Right cardiac atrium (tissue), 5 donors: ENCODE data around the gene GPR152. TPM values are rescaled to one million over a fixed set of nuclear protein-coding genes. Genes with fewer than 3 reads are reported as not detected.

Experiments
- ATAC-seq, 2 donors: fragments of 200-7000 bp; cut with Tn5 transposase; one replicate each; pipeline versions ENCODE4 v1.8.0 to v1.9.1; 2020; ENCODE audit warnings: moderate library complexity in 2 of 2, mild to moderate bottlenecking in 1 of 2
- DNase-seq, 3 donors: peaks; one replicate each; pipeline ENCODE4 v3.0.0-alpha.2; 2020
- H3K27ac ChIP-seq: one replicate; pipeline ENCODE4 v1.5.1; 2013; ENCODE audit warnings: mild to moderate bottlenecking, low read length, control low read depth, moderate library complexity
- H3K27me3 ChIP-seq: one replicate; pipeline ENCODE4 v1.6.1; 2013; ENCODE audit not compliant: control insufficient read depth, insufficient read depth
- H3K4me1 ChIP-seq: one replicate; pipeline ENCODE4 v1.6.1; 2013; ENCODE audit warnings: low read length; ENCODE audit not compliant: control insufficient read depth, insufficient read depth
- H3K4me3 ChIP-seq: one replicate; pipeline ENCODE4 v1.5.1; 2013; ENCODE audit warnings: low read length, control low read depth
- H3K9me3 ChIP-seq: one replicate; pipeline ENCODE4 v1.6.1; 2013; ENCODE audit warnings: low read length; ENCODE audit not compliant: control insufficient read depth
- WGBS: extraction: QIAGEN DNeasy Blood & Tissue Kit; methylation state at CpG from one replicate; pipeline ENCODE4 v1.1.7; 2013; 5-methylcytosine and 5-hydroxymethylcytosine counted together
- intact Hi-C, 4 donors: fragments of 100-400 bp; cut with DNase I; formaldehyde crosslinking; loops; one replicate each; pipeline versions ENCODE4 v1.11.0 to v1.14.0; 2022 to 2023
- polyA plus RNA-seq: library from polyadenylated mRNA; stranded (reverse); fragments of 200-250 nt; gene quantifications from one replicate; pipeline ENCODE4 v1.2.3, GENCODE V29; 2013
- total RNA-seq, 4 donors: library from RNA; stranded (reverse); fragmentation: NEBNext Ultra II Directional; extraction: Animal tissue kit (Norgen Biotek cat#: 25700); gene quantifications; one replicate each; pipeline ENCODE4 v1.2.1, GENCODE V29; 2021
- donor health status: healthy with polysubstance abuse.
- donor health status: DM: no; HTN: yes; CAD: no.
- donor health status: DM: no; HTN: no; CAD: no.
- donor health status: DM: no; HTN: yes; CAD: no; lungs with severe emphysema.
- donor health status: DM: yes; HTN: yes; CAD: no.

The GPR152 gene
- total and polyA plus RNA-seq, 5 donors = not detected

GRCh38 chr11:67494371-67495233 lies 42.1 kb upstream of the GPR152 start:
- ATAC-seq = no peak
- H3K4me3 ChIP-seq = no peak overlapping the region
- no peak overlapping the region for H3K27ac ChIP-seq
- no peaks in the 10 kb centered on the region for H3K4me1 ChIP-seq
- H3K27me3 ChIP-seq = no peaks in the 10 kb centered on the region
- DNase-seq = peak in 1 of 3 donors; percentile 68
- 93% methylated on average over 59 of the region's 59 CpGs for WGBS
- intact Hi-C loops = no loop called here
- no peaks in the 10 kb centered on the region for H3K9me3 ChIP-seq

- DNase-seq (peak in 1 of 3 donors; percentile 67), ATAC-seq (no peak)
- Histone ChIP-seq H3K27ac (no peak overlapping the region), H3K27me3 (no peaks in the 10 kb centered on the region), H3K4me1 (no peaks in the 10 kb centered on the region), H3K4me3 (no peak overlapping the region), H3K9me3 (no peaks in the 10 kb centered on the region)
- intact Hi-C loops = no loop called here
- 96% methylated on average over 65 of the region's 65 CpGs for WGBS
Measured at GRCh38 chr11:67493548-67494370, 41.2 kb upstream of the GPR152 start.

GRCh38 chr11:67492801-67493547 lies 40.4 kb upstream of the GPR152 start:
- Histone ChIP-seq H3K27me3 (no peaks in the 10 kb centered on the region), H3K4me3 (no peak overlapping the region), H3K9me3 (no peaks in the 10 kb centered on the region), H3K27ac (no peak overlapping the region), H3K4me1 (no peaks in the 10 kb centered on the region)
- WGBS = 82% methylated on average over 46 of the region's 46 CpGs
- ATAC-seq (no peak), DNase-seq (peak in 1 of 3 donors; percentile 63)
- intact Hi-C loops = no loop called here

- intact Hi-C loops = no loop called here
- Histone ChIP-seq H3K27ac (no peak overlapping the region), H3K27me3 (no peaks in the 10 kb centered on the region), H3K4me3 (no peak overlapping the region), H3K4me1 (no peaks in the 10 kb centered on the region), H3K9me3 (no peaks in the 10 kb centered on the region)
- WGBS = 85% methylated on average over 19 of the region's 19 CpGs
- ATAC-seq (no peak), DNase-seq (peak in 1 of 3 donors; percentile 50)
Measured at GRCh38 chr11:67492069-67492727, 39.7 kb upstream of the GPR152 start.

- DNase-seq = peak in 1 of 3 donors; percentile 51
- Histone ChIP-seq H3K27ac (no peak overlapping the region), H3K4me3 (no peak overlapping the region), H3K27me3 (no peaks in the 10 kb centered on the region), H3K9me3 (no peaks in the 10 kb centered on the region), H3K4me1 (no peaks in the 10 kb centered on the region)
- intact Hi-C loops = no loop called here
- no peak for ATAC-seq
- 79% methylated on average over 24 of the region's 24 CpGs for WGBS
Measured at GRCh38 chr11:67491276-67492068, 38.9 kb upstream of the GPR152 start.

- H3K27me3 ChIP-seq = no peaks in the 10 kb centered on the region
- no peaks in the 10 kb centered on the region for H3K9me3 ChIP-seq
- whole genome bisulfite sequencing = 70% methylated on average over 15 of the region's 15 CpGs
- no peak overlapping the region for H3K27ac ChIP-seq
- no peaks in the 10 kb centered on the region for H3K4me1 ChIP-seq
- intact Hi-C loops = no loop called here
- no peak for ATAC-seq
- H3K4me3 ChIP-seq = no peak overlapping the region
- DNase-seq = peak in 1 of 3 donors; percentile 48
Measured at GRCh38 chr11:67490727-67491065, 38.2 kb upstream of the GPR152 start.

- ATAC-seq (no peak), DNase-seq (peak in 1 of 3 donors; percentile 53)
- Histone ChIP-seq H3K4me1 (no peaks in the 10 kb centered on the region), H3K27me3 (no peaks in the 10 kb centered on the region), H3K4me3 (no peak overlapping the region), H3K9me3 (no peaks in the 10 kb centered on the region), H3K27ac (no peak overlapping the region)
- 87% methylated on average over 23 of the region's 23 CpGs for WGBS
- intact Hi-C loops = no loop called here
Measured at GRCh38 chr11:67489885-67490726, 37.6 kb upstream of the GPR152 start.

GRCh38 chr11:67489203-67489884 lies 36.8 kb upstream of the GPR152 start:
- H3K4me1 ChIP-seq = peaks cover 6% of the 10 kb centered on the region
- H3K9me3 ChIP-seq = no peaks in the 10 kb centered on the region
- no peaks in the 10 kb centered on the region for H3K27me3 ChIP-seq
- no peak overlapping the region for H3K4me3 ChIP-seq
- WGBS = 81% methylated on average over 25 of the region's 25 CpGs
- peak in 2 of 3 donors; percentile 44 to 55 for DNase-seq
- intact Hi-C loops = no loop called here
- ATAC-seq = no peak
- H3K27ac ChIP-seq = no peak overlapping the region
